IPS DF 4.7 (cell line): ENCODE results near the gene KIAA2012.
"Not testable (repeated sequence)": the region's sequence is repeated elsewhere in the genome, so short reads cannot be mapped to it uniquely, and the experiment has no call there.

Experiments used
- DNase-seq: peaks from one replicate; pipeline ENCODE4 v3.0.0-alpha.2; 2013; ENCODE audit warnings: low spot score; ENCODE audit errors: extremely low read depth

The KIAA2012 gene

GRCh38 chr2:202114795-202115194 is 41.7 kb downstream of the KIAA2012 start:
- DNase-seq = no peak

- no peak for DNase-seq
Observed at GRCh38 chr2:202115479-202115971, 42.5 kb downstream of the KIAA2012 start.

- no peak for DNase-seq
Observed at GRCh38 chr2:202116691-202117090, 43.6 kb downstream of the KIAA2012 start.

GRCh38 chr2:202118168-202118567 is 45.1 kb downstream of the KIAA2012 start:
- DNase-seq = no peak

GRCh38 chr2:202120828-202121227 is 47.8 kb downstream of the KIAA2012 start:
- no peak for DNase-seq

GRCh38 chr2:202121532-202122162 is 48.6 kb downstream of the KIAA2012 start:
- DNase-seq = no peak

GRCh38 chr2:202122163-202122540 is 49.1 kb downstream of the KIAA2012 start:
- no peak for DNase-seq

- no peak for DNase-seq
Observed at GRCh38 chr2:202122980-202123720, 50.1 kb downstream of the KIAA2012 start.

GRCh38 chr2:202124286-202124685 is 51.2 kb downstream of the KIAA2012 start:
- no peak for DNase-seq

- no peak for DNase-seq
Observed at GRCh38 chr2:202127687-202128331, 54.8 kb downstream of the KIAA2012 start.

GRCh38 chr2:202129841-202130240 is 56.8 kb downstream of the KIAA2012 start:
- no peak for DNase-seq

GRCh38 chr2:202133200-202133908 is 60.3 kb downstream of the KIAA2012 start:
- no peak for DNase-seq

GRCh38 chr2:202133909-202134265 is 60.8 kb downstream of the KIAA2012 start:
- no peak for DNase-seq

- no peak for DNase-seq
Observed at GRCh38 chr2:202135091-202135874, 62.2 kb downstream of the KIAA2012 start.

- not testable (repeated sequence) for DNase-seq
Observed at GRCh38 chr2:202136039-202136438, 63.0 kb downstream of the KIAA2012 start.

GRCh38 chr2:202136526-202136925 is 63.5 kb downstream of the KIAA2012 start:
- no peak for DNase-seq

GRCh38 chr2:202140522-202141252 is 67.6 kb downstream of the KIAA2012 start:
- DNase-seq = no peak

GRCh38 chr2:202141329-202141947 is 68.4 kb downstream of the KIAA2012 start:
- no peak for DNase-seq

- no peak for DNase-seq
Observed at GRCh38 chr2:202142540-202142939, 69.5 kb downstream of the KIAA2012 start.

GRCh38 chr2:202147775-202148174 is 74.7 kb downstream of the KIAA2012 start:
- DNase-seq = no peak
